Measurements from ENCODE around the gene FCER2.

FCER2 gene

GRCh38 chr19:7676376-7676775 is 25.6 kb downstream of the FCER2 start:
- DNase-seq: no peak

DNA sequence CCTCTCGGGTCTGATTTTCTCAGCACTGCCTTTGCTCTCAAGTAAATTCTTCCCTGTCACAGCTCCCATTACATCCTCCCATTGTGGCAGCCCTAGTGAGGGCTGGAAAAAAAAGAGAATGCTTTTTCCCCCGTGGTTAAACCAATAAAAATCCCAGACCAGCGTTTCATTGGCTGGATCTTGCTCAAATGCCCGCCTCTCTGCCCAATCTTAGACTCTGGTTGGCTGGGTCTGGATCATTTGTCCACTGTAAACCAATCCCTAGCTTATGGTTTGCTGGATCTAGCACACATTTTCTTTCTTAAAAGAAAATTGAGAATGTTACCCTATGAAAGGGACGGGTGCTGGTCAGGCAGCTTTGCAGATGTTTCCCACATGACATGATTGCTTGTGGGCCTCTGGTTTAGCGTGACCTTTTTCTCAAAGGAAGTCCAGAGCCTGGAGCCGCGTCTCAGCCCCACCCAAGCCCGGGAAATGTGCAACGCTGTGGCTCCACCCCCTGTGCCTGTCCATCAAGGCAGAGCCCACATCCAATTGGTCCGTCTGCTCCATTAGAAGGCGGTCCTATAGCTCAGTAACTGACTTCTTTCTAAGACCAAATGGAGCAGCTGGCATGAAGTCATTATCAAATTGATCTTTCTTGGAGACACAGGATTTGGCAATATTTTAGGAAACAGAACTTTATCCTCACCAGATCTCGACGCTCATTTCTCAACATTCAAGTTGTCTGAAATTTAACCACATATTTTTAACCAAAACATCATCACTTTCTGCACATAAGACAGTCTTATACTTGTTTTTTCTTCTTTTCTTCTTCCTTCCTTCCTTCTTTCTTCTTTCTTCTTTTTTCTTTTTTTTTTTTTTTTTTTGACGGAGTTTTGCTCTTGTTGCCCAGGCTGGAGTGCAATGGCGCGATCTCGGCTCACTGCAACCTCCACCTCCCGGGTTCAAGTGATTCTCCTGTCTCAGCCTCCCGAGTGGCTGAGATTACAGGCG is 27.6 kb downstream of the FCER2 start:
- peak; percentile 45 for DNase-seq

GRCh38 chr19:7672522-7672921 is 29.4 kb downstream of the FCER2 start:
- DNase-seq: no peak

DNA sequence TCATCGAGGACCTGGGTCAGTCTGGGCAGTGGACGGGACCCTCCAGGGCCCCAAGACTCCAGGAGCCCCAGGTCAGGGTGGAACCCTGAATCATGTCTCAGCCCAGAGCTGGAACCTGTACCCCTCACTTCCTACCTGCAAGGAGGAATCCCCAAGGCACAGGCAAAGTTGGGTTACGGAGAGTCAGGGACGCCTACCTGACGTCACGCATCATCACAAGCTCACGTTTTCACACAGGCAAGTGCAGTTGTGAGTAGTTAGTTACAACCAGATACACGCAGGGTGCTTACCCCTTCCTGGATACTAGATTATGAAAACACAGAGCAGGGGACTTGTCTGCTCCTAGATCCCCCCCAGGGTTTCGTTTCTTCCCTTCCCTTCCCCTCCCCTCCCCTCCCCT is 31.1 kb downstream of the FCER2 start:
- no peak for DNase-seq

DNA sequence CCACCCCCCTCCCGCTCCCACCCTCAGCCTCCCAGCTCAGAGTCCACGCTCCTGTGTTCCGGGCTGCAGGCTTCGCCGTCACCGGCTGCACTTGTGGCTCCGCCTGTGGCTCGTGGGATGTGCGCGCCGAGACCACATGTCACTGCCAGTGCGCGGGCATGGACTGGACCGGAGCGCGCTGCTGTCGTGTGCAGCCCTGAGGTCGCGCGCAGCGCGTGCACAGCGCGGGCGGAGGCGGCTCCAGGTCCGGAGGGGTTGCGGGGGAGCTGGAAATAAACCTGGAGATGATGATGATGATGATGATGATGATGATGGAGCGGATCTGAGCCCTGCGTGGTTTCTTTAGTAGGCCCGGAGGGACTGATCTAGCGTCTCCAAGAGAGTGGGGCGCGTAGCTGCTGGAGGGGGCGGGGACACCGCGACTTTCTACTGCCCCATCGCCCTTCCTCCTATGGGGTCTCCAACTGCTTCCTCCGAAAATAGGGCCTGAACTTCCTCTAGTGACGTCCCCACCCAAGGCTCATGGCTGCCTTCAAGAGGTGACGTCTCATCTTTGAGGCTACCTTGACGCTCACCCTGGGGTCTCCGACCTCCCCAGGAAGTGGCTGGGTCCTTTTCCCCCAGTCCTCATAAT is 31.7 kb downstream of the FCER2 start:
- peak; percentile 30 for DNase-seq

- no peak for DNase-seq
Observed at GRCh38 chr19:7669641-7670040, 32.3 kb downstream of the FCER2 start.

- no peak for DNase-seq
Observed at GRCh38 chr19:7668842-7669241, 33.1 kb downstream of the FCER2 start, which contains the start of gene RETN. TSS of gene RETN (plus strand) at chr19:7669049. CDS start at chr19:7669327, 278 bp downstream.

DNA sequence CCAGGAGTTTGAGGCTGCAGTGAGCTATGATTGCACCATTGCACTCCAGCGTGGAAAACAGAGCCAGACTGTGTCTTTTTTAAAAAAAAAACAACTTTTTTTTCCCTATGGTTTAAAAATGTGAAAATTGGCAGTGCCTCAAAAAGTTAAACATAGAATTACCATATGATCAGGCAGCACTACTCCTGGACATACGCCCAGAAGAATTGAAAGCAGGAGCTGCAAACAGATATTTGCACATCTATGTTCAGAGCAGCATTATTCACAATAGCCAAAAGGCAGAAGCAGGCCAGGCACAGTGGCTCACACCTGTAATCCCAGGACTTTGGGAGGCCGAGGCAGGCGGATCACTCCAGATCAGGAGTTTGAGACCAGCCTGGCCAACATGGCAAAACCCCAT is 36.9 kb downstream of the FCER2 start:
- DNase-seq: no peak

GRCh38 chr19:7663706-7664105 is 38.2 kb downstream of the FCER2 start:
- no peak for DNase-seq

GRCh38 chr19:7662657-7663056 is 39.3 kb downstream of the FCER2 start:
- no peak for DNase-seq

- no peak for DNase-seq
Observed at GRCh38 chr19:7661744-7662538, 40.0 kb downstream of the FCER2 start.

GRCh38 chr19:7658219-7658686 is 43.7 kb downstream of the FCER2 start:
- peak; percentile 67 for DNase-seq

- peak; percentile 23 for DNase-seq
Observed at GRCh38 chr19:7657131-7657751, 44.7 kb downstream of the FCER2 start.

- no peak for DNase-seq
Observed at GRCh38 chr19:7655581-7655980, 46.4 kb downstream of the FCER2 start.

- DNase-seq: no peak
Observed at GRCh38 chr19:7654401-7654800, 47.5 kb downstream of the FCER2 start.

DNA sequence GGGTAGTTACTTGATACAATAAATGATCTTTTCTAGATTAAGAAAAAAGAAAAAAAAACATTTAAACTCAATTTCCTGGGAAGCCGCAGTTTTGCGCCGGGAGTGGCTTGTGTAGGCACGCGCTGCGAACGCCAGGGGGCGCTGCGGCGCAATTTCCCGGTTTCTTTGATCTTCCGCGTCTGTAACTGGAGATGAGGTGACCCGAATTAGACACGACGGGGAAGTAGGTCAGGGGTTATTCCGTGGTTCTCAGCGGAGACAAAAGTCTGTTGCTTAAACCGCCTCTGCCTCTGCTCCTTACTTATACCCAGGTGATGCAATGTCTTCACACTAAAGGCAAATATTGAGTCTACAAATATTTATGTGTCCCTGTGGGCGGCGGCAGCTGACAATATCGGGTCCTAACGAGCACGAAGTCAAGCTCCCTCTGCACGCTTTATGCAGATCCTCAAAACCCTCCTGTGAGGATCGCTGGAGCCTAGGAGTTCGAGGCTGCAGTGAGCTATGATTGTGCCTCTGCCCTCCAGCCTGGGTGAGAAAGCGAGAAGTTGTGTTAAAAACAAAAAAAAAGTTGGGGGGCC is 49.8 kb downstream of the FCER2 start:
- DNase-seq: peak; percentile 89

GRCh38 chr19:7650148-7650547 is 51.8 kb downstream of the FCER2 start:
- DNase-seq: no peak

DNA sequence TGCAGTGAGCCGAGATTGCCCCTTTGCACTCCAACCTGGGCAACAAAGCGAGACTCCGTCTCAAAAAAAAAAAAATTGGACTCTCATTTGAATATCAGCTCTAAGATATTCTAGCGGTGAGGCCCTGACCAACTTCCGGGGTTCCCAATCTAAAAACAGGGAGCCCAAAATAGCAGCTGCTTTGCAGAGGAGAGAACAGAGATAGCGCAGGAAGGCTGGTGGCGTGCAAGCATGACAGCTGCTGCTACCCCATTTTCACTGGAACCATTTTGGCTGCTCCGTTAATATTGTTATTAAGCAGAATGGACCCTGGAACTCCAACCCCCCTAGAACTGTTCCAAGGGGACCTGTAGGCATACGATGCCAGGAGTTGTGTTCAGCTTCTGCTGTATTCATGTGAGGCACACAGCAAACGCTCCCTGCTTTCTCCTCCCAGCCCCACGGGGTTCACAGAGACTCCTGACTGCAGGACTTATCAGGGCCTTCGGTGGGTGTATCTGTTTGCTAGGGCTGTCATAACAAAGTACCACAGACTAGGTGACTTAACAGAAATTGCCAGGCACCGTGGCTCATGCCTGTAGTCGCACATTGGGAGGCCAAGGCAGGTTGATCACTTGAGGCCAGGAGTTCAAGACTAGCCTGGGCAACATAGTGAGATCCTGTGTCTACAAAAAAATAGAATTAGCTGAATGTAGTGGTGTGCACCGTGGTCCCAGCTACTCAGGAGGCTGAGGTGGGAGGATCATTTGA is 53.5 kb downstream of the FCER2 start:
- no peak for DNase-seq

GRCh38 chr19:7647156-7647555 is 54.8 kb downstream of the FCER2 start:
- DNase-seq: no peak

GRCh38 chr19:7646426-7646700 is 55.6 kb downstream of the FCER2 start:
- DNase-seq: no peak

- DNase-seq: no peak
Observed at GRCh38 chr19:7645656-7646425, 56.1 kb downstream of the FCER2 start.

All from CD4-positive, alpha-beta T cell treated with Interleukin-10 for 1 hour (primary cell).